Measurements from ENCODE around the gene UTS2R.

GRCh38 chr17:82384051-82384729 is 12.6 kb downstream of the UTS2R start:
- TF ChIP-seq CTCF (IDR thresholded peaks at IDR 0.05), result no peak
- TF ChIP-seq EZH2 (IDR thresholded peaks at IDR 0.05), result no peak
